HG03280 (cell line): Measurements from ENCODE around the gene DPH2.

Experiments used
- ATAC-seq: cut with Tn5 transposase; IDR thresholded peaks from one replicate; pipeline ENCODE4 v1.9.1; 2021; ENCODE audit warnings: mild to moderate bottlenecking, moderate library complexity; ENCODE audit not compliant: unreplicated experiment

The DPH2 gene

DNA sequence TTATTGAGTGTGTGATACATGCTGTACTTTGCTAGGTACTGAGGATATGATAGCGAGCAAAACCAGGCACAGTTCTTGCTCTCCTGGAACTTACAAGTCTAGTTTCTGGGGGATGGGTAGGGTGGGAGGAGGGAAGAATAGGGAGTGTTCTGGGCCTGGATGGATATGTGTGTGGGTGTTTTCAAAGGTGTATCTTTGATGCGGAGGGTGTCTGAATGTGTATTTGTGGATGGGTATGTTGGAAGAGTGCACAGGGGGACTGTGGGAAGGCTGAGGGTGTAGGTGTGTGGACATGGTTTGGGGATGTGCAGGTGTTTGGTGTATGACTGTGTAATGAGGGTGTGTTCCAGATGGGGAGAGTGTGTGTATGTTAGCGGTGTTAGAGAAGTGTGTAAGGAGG, 4.5 kb upstream of the DPH2 start:
- no peak for ATAC-seq

- ATAC-seq = no peak
Observed at GRCh38 chr1:43968348-43968948, 1.4 kb upstream of the DPH2 start.

DNA sequence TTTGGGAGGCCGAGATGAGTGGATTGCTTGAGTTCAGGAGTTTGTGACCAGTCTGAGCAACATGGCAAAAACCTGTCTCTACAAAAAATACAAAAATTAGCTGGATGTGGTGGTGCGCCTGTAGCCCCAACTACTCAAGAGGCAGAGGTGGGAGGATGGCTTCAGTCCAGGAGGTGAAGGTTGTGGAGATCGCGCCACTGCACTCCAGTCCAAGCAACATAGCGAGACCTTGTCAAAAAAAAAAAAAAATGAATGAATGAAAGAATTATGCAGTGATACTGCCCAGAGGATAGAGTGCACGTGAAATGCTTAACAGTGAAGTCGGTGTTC, 429 bp upstream of the DPH2 start:
- no peak for ATAC-seq

DNA sequence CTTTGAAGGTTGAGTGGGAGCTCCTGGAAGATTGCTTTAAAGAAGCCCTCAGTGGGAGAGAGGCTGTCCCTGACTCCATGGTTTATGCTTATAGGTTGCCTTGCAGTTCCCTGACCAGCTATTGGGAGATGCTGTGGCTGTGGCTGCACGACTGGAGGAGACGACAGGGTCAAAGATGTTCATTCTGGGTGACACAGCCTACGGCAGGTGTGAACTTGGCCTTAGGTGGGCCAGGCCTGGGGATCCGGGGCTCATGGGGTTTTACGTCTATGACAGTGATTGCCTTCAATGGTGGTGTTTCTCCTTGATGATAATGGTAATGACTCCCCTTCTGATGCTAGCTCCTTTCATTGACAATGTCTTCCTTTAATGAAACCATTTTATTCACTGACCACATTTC, 692 bp downstream of the DPH2 start:
- ATAC-seq = no peak

DNA sequence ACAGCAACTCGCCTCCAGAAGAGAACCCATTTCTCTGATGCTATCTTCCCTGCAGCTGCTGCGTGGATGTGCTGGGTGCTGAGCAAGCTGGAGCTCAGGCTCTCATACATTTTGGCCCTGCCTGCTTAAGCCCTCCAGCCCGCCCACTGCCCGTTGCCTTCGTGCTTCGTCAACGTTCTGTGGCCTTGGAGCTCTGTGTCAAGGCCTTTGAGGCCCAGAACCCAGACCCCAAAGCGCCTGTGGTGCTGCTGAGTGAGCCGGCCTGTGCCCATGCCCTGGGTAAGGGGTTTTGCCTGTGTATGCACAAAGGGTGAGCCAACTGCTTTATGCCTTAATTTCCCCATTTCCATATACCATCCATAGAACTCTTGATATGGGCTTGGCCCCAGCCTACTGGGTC, 1.1 kb downstream of the DPH2 start:
- ATAC-seq = no peak

DNA sequence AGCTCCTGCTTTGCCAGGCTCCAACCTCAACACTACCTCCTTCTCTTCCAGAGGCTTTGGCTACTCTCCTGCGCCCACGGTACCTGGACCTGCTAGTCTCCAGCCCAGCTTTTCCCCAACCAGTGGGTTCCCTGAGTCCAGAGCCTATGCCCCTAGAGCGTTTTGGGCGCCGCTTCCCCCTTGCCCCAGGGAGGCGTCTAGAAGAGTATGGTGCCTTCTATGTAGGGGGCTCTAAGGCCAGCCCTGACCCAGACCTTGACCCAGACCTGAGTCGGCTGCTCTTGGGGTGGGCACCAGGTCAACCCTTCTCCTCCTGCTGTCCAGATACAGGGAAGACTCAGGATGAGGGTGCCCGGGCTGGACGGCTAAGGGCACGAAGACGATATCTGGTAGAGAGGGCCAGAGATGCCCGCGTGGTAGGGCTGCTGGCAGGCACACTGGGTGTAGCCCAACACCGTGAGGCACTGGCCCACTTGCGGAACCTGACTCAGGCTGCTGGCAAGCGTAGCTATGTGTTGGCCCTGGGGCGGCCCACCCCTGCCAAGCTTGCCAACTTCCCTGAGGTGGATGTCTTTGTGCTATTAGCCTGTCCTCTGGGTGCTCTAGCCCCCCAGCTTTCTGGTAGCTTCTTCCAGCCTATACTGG, 1.6 kb downstream of the DPH2 start:
- ATAC-seq = no peak

GRCh38 chr1:43973981-43974442, 4.2 kb downstream of the DPH2 start:
- no peak for ATAC-seq

DNA sequence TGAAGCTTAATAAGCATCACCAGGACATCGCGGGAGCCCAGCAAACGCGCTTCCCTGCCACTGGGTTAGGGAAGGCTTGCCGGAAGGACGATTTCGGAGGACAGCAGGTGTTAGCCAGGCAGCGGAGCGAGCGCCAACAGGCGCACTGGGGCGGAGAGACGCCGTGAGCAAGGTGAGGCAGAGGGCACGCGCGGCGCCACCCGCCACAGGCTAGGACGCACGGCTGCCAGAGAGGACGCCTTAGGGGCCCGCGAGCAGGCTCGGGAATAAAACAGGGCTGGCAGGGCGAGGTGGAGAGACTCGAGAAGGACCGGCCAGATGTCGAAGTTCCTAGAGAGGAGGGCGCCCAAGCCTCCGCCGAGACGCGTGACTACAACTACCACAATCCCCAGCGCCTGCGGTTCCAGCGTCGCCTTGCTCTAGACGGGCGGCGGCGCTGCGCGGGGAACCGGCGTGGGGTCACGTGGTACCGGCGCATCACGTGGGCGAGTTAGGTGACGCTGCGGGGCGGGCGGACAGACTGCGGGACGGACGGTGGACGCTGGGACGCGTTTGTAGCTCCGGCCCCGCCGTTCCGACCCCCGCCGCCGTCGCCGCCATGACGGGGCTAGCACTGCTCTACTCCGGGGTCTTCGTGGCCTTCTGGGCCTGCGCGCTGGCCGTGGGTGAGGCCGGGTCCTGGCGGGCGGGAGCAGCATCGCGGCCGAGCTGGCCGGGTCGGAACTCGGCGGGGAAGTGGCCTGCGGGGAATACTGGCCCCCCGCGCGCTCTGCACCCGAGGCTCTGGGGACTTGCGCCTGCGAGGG, 4.8 kb downstream of the DPH2 start, which contains the start of gene ATP6V0B:
Gene ATP6V0B (plus strand): TSS at position 518 of the 806 bp plus-strand sequence. CDS start 81 bp downstream, at position 599.
- ATAC-seq = peak; percentile 63

DNA sequence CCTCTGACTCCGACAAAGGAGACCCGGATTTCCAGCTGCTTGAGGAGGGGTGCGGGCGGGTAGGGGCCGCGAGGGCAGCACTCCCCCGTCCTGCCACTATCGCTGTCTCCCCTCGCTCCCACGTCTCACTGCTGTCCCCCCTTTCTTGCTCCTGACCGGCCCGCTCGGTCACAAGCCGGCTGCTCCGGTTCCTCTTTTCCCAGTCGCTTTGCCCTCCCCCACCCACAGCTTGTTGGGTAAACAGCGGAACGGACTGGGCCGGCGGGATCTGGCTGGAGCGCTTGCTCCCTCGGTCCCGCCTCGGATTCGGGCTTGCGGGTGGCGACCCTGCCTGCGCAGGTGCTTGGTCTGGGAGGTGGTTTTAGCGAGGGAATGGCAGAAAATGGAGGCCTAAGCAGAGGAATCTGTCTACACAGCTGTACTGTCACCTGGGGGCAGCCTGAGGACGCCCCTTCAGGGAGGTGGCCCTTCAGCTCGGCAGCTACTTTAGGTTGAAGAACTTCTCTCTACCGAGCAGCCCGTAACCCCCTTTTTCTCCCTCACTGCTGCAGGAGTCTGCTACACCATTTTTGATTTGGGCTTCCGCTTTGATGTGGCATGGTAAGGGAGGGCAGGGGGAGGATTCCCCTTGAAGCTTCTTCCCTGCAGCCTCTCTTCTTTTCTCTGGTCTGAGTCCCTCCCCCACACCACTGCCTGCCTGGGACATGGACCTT, 5.6 kb downstream of the DPH2 start:
- ATAC-seq = no peak

GRCh38 chr1:43976045-43976444, 6.2 kb downstream of the DPH2 start:
- ATAC-seq = no peak

DNA sequence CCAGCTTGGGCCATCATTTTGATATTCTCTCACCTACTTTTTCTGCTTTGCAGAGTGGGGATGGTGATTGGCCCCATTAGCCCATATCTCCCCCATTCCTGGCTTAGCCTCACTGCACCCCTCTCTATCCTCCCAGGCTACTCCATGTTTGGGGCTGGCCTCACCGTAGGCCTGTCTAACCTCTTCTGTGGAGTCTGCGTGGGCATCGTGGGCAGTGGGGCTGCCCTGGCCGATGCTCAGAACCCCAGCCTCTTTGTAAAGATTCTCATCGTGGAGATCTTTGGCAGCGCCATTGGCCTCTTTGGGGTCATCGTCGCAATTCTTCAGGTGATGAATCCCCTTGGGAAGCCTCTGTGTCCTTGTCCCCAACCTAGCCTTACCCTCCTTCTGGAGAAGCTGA, 7.1 kb downstream of the DPH2 start:
- ATAC-seq = no peak

GRCh38 chr1:43977376-43978263, 7.8 kb downstream of the DPH2 start:
- ATAC-seq = no peak

- ATAC-seq = no peak
Observed at GRCh38 chr1:43978264-43978550, 8.4 kb downstream of the DPH2 start.

- no peak for ATAC-seq
Observed at GRCh38 chr1:43978551-43979260, 8.9 kb downstream of the DPH2 start, which contains the start of gene B4GALT2. Gene B4GALT2, plus strand, starts transcription at chr1:43979210. Its CDS starts 1,951 bp downstream, at chr1:43981161.

DNA sequence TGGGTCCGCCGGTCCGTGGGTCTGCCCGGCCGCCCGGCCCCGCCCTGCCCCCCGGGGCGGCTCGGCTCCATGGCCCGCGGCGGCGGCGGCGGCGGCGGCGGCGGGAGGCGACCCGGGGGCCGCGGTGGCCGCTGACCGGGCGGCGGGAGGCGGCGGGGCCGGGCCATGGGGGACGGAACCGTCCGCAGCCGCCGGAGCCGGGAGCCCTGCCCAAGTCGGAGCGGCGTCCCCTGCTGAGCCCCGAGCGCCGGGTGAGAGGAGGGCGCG, 9.4 kb downstream of the DPH2 start:
- no peak for ATAC-seq

DNA sequence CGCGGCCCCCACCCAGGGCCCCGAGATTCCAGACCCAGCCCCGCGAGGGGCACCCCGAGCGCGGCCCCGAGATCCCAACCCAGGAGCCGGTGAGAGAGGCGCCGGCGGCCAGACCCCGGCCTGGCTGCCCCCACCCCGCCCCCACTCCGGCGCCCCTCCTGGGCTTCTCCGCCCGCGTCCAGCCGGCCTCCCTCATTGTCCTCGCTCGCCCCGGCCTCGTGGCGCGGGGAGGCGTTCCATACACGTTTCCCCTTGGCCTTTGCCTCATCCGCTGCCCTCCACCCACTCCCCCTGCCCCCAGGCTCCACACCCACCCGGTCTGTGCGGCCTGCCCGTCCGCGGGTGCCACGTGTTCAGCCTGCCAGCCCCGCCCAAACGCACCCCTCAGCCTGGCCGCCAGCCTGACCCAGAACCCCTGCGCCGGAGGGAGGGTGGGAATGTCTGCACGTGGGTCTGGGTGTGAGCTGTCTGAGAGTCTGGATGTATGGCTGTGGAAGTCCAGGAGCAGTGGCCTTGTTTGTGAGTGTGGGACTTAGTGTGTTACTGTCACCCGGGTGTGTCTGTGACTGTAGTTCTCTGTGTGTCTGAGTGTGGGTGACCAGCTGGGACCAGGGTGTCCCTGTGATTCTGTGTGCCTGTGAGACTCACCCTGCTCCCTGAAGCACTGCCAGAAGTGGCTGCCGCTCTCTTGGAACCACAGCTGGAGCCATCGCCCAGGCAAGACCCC, 9.9 kb downstream of the DPH2 start:
- no peak for ATAC-seq

DNA sequence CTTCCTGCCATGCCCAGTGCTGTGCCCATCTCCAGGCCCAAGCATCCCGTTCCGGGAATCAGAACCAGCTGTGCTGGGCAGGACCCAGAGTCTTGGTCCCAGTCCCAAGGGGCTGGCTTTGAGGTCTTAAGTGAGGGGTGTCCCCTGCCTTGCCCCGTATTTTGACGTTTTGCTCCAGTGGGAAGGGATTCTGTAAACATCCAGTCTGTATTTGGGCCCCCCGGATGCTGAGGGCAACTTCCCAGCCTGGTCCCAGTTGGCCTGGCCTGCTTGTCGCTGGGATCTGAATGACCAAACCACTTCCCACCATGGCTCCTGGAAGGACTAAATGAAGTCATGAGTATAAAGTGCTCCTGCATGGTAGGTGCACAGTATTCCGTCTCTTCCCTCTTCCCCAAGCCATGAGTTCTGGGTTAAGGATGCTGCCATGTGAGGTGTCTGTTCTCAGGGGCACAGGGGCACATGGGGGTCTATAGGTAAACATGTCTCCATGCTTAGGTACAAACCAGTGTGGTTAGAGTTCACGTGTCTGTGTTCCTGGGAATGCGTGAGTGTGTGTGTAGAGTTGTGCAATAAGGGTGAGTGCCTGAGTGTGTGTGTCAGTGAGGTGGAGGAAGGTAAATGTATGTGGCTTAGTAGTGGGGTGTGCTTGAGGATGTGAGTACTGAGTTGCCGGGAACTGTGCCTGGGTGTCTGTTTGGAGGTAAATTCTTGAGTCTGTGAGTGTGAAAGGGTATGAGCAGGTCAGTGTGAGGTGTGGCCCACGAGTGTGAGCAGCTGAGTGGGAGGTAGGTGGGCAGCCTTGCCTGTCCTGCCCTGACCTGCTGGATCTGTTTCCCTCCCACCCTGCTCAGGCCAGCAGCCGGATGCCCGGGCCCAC, 10.7 kb downstream of the DPH2 start:
- ATAC-seq = no peak

- ATAC-seq = no peak
Observed at GRCh38 chr1:43981135-43981491, 11.3 kb downstream of the DPH2 start.

- ATAC-seq = no peak
Observed at GRCh38 chr1:43981636-43982035, 11.8 kb downstream of the DPH2 start.
